Progenitor cell of endocrine pancreas (in vitro differentiated cells): ENCODE results near the gene ORMDL3. TPM values are rescaled to one million over a fixed set of nuclear protein-coding genes. Genes with fewer than 3 reads are reported as not detected.

Experiments
- DNase-seq: peaks from one replicate; pipeline ENCODE4 v3.0.0; 2021; ENCODE audit warnings: low spot score; ENCODE audit not compliant: unreplicated experiment
- H3K27ac Mint-ChIP-seq: 2 replicates; pipeline ENCODE4 v1.8.0; 2021; ENCODE audit warnings: mild to moderate bottlenecking, moderate library complexity, mixed read lengths
- H3K27me3 Mint-ChIP-seq: 2 replicates; pipeline ENCODE4 v1.8.0; 2021; ENCODE audit warnings: mixed read lengths
- H3K36me3 Mint-ChIP-seq: 2 replicates; pipeline ENCODE4 v1.8.0; 2022; ENCODE audit warnings: mixed read lengths; ENCODE audit not compliant: insufficient read depth
- H3K4me1 Mint-ChIP-seq: 2 replicates; pipeline ENCODE4 v1.8.0; 2021; ENCODE audit warnings: low read depth, mixed read lengths
- H3K4me3 Mint-ChIP-seq: 2 replicates; pipeline ENCODE4 v1.8.0; 2021; ENCODE audit warnings: low read depth, mild to moderate bottlenecking, moderate library complexity, mixed read lengths
- H3K9me3 Mint-ChIP-seq: 2 replicates; pipeline ENCODE4 v1.8.0; 2021; ENCODE audit warnings: low read depth, mixed read lengths
- total RNA-seq: library from RNA; stranded (reverse); gene quantifications from 2 replicates; pipeline ENCODE4 v1.2.1, GENCODE V29; 2021
- TF ChIP-seq, protein P1 (sequence below): fragments of 200-600 bp; sonication (generic); IDR thresholded peaks from one replicate; pipeline ENCODE4 v1.5.0; 2021; ENCODE audit warnings: antibody characterized with exemption, mild to moderate bottlenecking; ENCODE audit not compliant: unreplicated experiment

Gene ORMDL3
- total RNA-seq, 1 donor from 2014 or later: 87.6 TPM

DNA sequence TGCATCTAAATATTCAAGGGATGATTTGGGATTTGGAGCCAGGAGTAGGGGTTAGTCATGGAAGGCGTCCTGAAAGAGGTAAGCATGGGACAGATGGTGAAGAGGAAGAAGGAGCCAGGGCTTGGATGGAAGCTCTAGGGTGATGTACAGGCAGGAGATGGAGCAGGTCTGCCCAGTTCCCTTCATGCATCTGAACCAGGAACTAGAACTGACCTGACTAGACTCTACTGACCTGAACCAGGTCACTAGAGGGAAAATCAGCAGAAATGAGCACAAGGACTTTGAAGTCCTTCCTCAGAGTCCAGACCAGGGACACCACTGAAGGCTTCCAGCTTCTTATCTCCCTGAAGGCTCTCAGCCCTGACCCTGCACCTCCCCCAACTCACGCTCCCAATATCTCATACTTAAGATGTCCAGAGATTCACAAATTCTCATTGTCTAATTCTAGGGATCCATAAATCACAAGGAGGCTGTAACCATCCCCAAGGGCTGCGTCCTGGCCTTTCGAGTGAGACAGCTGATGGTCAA lies 43.7 kb upstream of the ORMDL3 start:
- TF ChIP-seq, protein P1, sequence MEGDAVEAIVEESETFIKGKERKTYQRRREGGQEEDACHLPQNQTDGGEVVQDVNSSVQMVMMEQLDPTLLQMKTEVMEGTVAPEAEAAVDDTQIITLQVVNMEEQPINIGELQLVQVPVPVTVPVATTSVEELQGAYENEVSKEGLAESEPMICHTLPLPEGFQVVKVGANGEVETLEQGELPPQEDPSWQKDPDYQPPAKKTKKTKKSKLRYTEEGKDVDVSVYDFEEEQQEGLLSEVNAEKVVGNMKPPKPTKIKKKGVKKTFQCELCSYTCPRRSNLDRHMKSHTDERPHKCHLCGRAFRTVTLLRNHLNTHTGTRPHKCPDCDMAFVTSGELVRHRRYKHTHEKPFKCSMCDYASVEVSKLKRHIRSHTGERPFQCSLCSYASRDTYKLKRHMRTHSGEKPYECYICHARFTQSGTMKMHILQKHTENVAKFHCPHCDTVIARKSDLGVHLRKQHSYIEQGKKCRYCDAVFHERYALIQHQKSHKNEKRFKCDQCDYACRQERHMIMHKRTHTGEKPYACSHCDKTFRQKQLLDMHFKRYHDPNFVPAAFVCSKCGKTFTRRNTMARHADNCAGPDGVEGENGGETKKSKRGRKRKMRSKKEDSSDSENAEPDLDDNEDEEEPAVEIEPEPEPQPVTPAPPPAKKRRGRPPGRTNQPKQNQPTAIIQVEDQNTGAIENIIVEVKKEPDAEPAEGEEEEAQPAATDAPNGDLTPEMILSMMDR: no peak
- no peaks in the 10 kb centered on the region for H3K9me3 Mint-ChIP-seq
- no peak for DNase-seq
- H3K36me3 Mint-ChIP-seq: no peaks in the 10 kb centered on the region
- H3K4me3 Mint-ChIP-seq: no peak overlapping the region
- no peak overlapping the region for H3K27ac Mint-ChIP-seq
- peaks cover 59% of the 10 kb centered on the region for H3K27me3 Mint-ChIP-seq
- no peaks in the 10 kb centered on the region for H3K4me1 Mint-ChIP-seq

DNA sequence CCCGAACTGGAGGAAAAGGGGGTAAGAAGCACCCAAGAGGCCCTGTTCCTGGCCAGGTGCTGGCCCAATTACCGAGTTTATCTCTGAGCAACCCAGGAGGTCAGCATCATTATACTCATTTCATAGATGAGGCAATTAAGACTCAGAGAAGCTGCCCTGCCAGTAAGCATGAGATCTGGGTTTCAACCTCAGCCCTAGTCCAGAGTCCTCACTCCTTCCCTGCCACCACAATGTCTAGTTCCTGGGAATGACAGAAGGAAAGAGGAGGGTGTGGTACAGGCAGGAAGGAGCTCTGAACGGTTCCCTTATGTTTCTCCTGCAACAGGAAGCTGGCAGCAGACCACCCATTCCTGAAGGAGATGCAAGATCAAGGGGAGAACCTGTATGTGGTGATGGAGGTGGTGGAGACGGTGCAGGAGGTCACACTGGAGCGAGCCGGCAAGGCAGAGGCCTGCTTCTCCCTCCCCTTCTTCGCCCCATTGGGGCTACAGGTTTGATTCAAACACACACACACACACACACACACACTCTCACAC lies 42.8 kb upstream of the ORMDL3 start:
- DNase-seq: no peak
- no peaks in the 10 kb centered on the region for H3K4me1 Mint-ChIP-seq
- H3K4me3 Mint-ChIP-seq: no peak overlapping the region
- H3K27ac Mint-ChIP-seq: no peak overlapping the region
- H3K9me3 Mint-ChIP-seq: no peaks in the 10 kb centered on the region
- peaks cover 60% of the 10 kb centered on the region for H3K27me3 Mint-ChIP-seq
- H3K36me3 Mint-ChIP-seq: no peaks in the 10 kb centered on the region
- TF ChIP-seq, protein P1: no peak

DNA sequence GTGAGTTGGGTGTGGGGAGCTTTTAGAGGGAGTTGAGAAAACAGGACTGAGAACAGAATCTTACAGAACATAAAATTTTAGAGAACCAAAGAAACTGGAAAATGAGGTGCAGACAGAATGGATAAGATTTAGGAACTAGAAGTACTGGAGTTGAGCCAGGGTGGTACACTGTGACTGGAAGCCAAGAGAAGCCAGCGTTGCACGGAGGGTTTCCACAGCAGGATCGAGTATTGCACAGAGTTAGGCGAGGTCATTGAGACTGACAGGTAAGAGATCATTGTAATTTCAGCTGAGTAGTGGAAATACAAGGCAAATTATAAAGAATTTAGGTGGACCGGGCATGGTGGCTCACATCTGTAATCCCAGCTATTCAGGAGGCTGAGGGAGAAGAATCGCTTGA lies 42.0 kb upstream of the ORMDL3 start:
- Mint-ChIP-seq H3K27me3 (peaks cover 62% of the 10 kb centered on the region), H3K4me3 (no peak overlapping the region), H3K9me3 (no peaks in the 10 kb centered on the region), H3K4me1 (no peaks in the 10 kb centered on the region), H3K27ac (no peak overlapping the region), H3K36me3 (no peaks in the 10 kb centered on the region)
- no peak for DNase-seq
- TF ChIP-seq, protein P1: no peak

DNA sequence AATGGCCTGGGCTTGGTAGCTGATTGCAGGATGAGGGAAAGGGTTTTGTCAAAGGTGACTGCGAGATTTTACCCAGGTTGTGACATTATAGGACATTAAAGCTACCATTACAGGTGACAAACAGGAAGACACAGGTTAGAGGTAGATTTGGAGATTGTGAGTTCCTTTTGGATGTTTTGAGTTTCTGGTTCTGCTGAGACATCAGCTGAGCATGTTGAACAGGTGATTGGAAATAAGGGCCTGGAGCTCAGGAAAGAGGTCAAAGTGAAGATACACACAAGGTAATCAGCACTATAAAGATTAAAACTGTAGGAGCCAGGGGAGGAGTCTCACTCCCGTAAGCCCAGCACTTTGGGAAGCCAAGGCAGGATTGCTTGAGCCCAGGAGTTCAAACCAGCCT lies 41.4 kb upstream of the ORMDL3 start:
- no peak overlapping the region for H3K4me3 Mint-ChIP-seq
- H3K27ac Mint-ChIP-seq: no peak overlapping the region
- H3K27me3 Mint-ChIP-seq: peaks cover 60% of the 10 kb centered on the region
- TF ChIP-seq, protein P1: no peak
- no peak for DNase-seq
- no peaks in the 10 kb centered on the region for H3K36me3 Mint-ChIP-seq
- H3K9me3 Mint-ChIP-seq: no peaks in the 10 kb centered on the region
- H3K4me1 Mint-ChIP-seq: no peaks in the 10 kb centered on the region

DNA sequence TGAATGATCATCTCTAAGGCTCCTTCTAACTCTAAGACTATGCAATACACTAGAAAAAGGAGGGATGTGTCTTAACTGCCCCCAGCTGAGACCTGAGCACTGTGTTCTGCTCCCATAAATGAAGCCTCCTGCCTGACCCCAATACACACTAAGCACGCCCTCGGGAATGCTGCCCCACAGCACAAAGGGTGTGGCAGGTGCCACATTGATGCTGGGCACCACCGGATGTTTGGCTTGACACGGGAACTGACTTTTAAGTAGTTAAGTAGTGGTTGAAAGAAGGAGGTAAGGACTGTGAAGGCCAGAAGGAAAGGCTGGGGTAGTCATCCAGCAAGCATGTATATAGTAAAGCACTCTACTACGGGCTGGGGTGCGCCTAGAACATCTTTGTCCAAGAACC lies 39.4 kb upstream of the ORMDL3 start:
- Mint-ChIP-seq H3K36me3 (no peaks in the 10 kb centered on the region), H3K4me1 (no peaks in the 10 kb centered on the region), H3K27ac (no peak overlapping the region), H3K27me3 (peaks cover 52% of the 10 kb centered on the region), H3K9me3 (no peaks in the 10 kb centered on the region), H3K4me3 (no peak overlapping the region)
- DNase-seq: no peak
- TF ChIP-seq, protein P1: no peak
